HepG2 (cell line): ENCODE results near the gene HEBP1. TPM values are rescaled to one million over a fixed set of nuclear protein-coding genes. Genes with fewer than 3 reads are reported as not detected.

Experiments used
- ATF7-NPFF ChIP-seq: sonication (generic); formaldehyde crosslinking; IDR thresholded peaks from 2 replicates; pipeline ENCODE4 v1.8.1; 2023; ENCODE audit warnings: mild to moderate bottlenecking, low read depth, missing genetic modification reagents, moderate library complexity
- CEBPB ChIP-seq: IDR thresholded peaks from 2 replicates; pipeline ENCODE4 v1.6.1; 2011; ENCODE audit warnings: low read depth, low read length, improper control_type of control experiment, borderline replicate concordance
- GLI4 ChIP-seq: sonication (generic); formaldehyde crosslinking; IDR thresholded peaks from 2 replicates; pipeline ENCODE4 v1.5.1; 2020; ENCODE audit warnings: missing genetic modification reagents, mild to moderate bottlenecking, moderate library complexity, borderline replicate concordance
- GZF1 ChIP-seq: sonication (generic); formaldehyde crosslinking; IDR thresholded peaks from 2 replicates; pipeline ENCODE4 v1.5.1; 2020; ENCODE audit warnings: mild to moderate bottlenecking, missing genetic modification reagents
- HNRNPK ChIP-seq: fragments of 200-400 bp; formaldehyde crosslinking; IDR thresholded peaks from 2 replicates; pipeline ENCODE4 v1.6.1; 2018; ENCODE audit warnings: low read length, low read depth, moderate library complexity, mild to moderate bottlenecking; ENCODE audit not compliant: poor library complexity, severe bottlenecking
- HOXA9 ChIP-seq: sonication (generic); formaldehyde crosslinking; IDR thresholded peaks from 2 replicates; pipeline ENCODE4 v1.8.1; 2022; ENCODE audit warnings: missing genetic modification reagents, mild to moderate bottlenecking, moderate library complexity, borderline replicate concordance
- KMT2B ChIP-seq: IDR thresholded peaks from 2 replicates; pipeline ENCODE4 v1.6.1; 2016; ENCODE audit warnings: missing genetic modification reagents, missing compliant biosample characterization
- MEF2D ChIP-seq: sonication (generic); formaldehyde crosslinking; IDR thresholded peaks from 2 replicates; pipeline ENCODE4 v1.5.1; 2020; ENCODE audit warnings: mild to moderate bottlenecking, missing genetic modification reagents
- MEIS2 ChIP-seq: sonication (generic); formaldehyde crosslinking; IDR thresholded peaks from 2 replicates; pipeline ENCODE4 v1.9.0; 2021; ENCODE audit warnings: mild to moderate bottlenecking, missing genetic modification reagents
- RAD51 ChIP-seq: fragments of 450-650 bp; IDR thresholded peaks from 2 replicates; pipeline ENCODE4 v1.6.1; 2016; ENCODE audit warnings: borderline replicate concordance
- SMARCC2 ChIP-seq: fragments of 450-650 bp; IDR thresholded peaks from 2 replicates; pipeline ENCODE4 v1.6.1; 2017; ENCODE audit warnings: antibody characterized with exemption, mild to moderate bottlenecking
- SP1 ChIP-seq, 2 experiments: fragments of 450-650 bp in 1 of 2; sonication (generic) in 1 of 2; formaldehyde crosslinking in 1 of 2; IDR thresholded peaks; 2 replicates each; pipeline versions ENCODE4 v1.4.0 to v1.6.1; 2016 to 2020; ENCODE audit warnings: missing genetic modification reagents in 1 of 2
- SPEN ChIP-seq: sonication (generic); formaldehyde crosslinking; IDR thresholded peaks from 2 replicates; pipeline ENCODE4 v1.5.1; 2020; ENCODE audit warnings: low read depth, mild to moderate bottlenecking, missing genetic modification reagents
- SSRP1 ChIP-seq: IDR thresholded peaks from 2 replicates; pipeline ENCODE4 v1.6.1; 2016; ENCODE audit warnings: control low read depth
- TAF15 ChIP-seq: fragments of 200-400 bp; formaldehyde crosslinking; IDR thresholded peaks from one replicate; pipeline ENCODE4 v1.6.1; 2018; ENCODE audit warnings: mild to moderate bottlenecking, low read depth, low read length; ENCODE audit not compliant: poor library complexity, severe bottlenecking
- WIZ ChIP-seq: sonication (generic); formaldehyde crosslinking; IDR thresholded peaks from 2 replicates; pipeline ENCODE4 v1.5.1; 2020; ENCODE audit warnings: mild to moderate bottlenecking, missing genetic modification reagents
- ZBTB20 ChIP-seq: sonication (generic); formaldehyde crosslinking; IDR thresholded peaks from 2 replicates; pipeline ENCODE4 v1.8.1; 2023; ENCODE audit warnings: missing genetic modification reagents, low read depth, mild to moderate bottlenecking, borderline replicate concordance
- ZNF20 ChIP-seq: sonication (generic); formaldehyde crosslinking; IDR thresholded peaks from 2 replicates; pipeline ENCODE4 v1.4.0; 2020; ENCODE audit warnings: mild to moderate bottlenecking, moderate library complexity, missing genetic modification reagents
- ZNF350 ChIP-seq: sonication (generic); formaldehyde crosslinking; IDR thresholded peaks from 2 replicates; pipeline ENCODE4 v1.4.0; 2020; ENCODE audit warnings: mild to moderate bottlenecking, low read depth, missing genetic modification reagents, borderline replicate concordance
- ZNF460 ChIP-seq: sonication (generic); formaldehyde crosslinking; IDR thresholded peaks from 2 replicates; pipeline ENCODE4 v1.5.1; 2020; ENCODE audit warnings: missing genetic modification reagents, mild to moderate bottlenecking, borderline replicate concordance
- ZNF644 ChIP-seq: IDR thresholded peaks from 2 replicates; pipeline ENCODE4 v1.6.1; 2016; ENCODE audit warnings: low read depth
- ZNF773 ChIP-seq: sonication (generic); formaldehyde crosslinking; IDR thresholded peaks from 2 replicates; pipeline ENCODE4 v1.4.0; 2020; ENCODE audit warnings: missing genetic modification reagents, borderline replicate concordance
- polyA plus RNA-seq, 8 experiments: library from polyadenylated mRNA; depleted of rRNA in 3 of 8; stranded (reverse) in 7 of 8; unstranded in 1 of 8; fragments of >200 nt; fragmentation: Illumina TruSeq in 4 of 8; extraction: Trizol in 4 of 8; gene quantifications; 2 replicates each; pipeline versions ENCODE4 v1.2.1 to v1.2.3, GENCODE V29; 2011 to 2016; ENCODE audit warnings: low read depth in 4 of 8, missing spikeins in 1 of 8, mixed read lengths in 1 of 8; ENCODE audit not compliant: insufficient read depth in 1 of 8
- total RNA-seq, 5 experiments: library from RNA; depleted of rRNA; stranded (reverse); fragments of >200 nt; fragmentation: Illumina TruSeq; extraction: Trizol; gene quantifications; 2 replicates each; pipeline ENCODE4 v1.2.3, GENCODE V29; 2016; ENCODE audit warnings: low read depth in 1 of 5
- TF ChIP-seq, protein P1 (sequence below): sonication (generic); formaldehyde crosslinking; IDR thresholded peaks from 2 replicates; pipeline ENCODE4 v1.4.0; 2020; ENCODE audit warnings: missing genetic modification reagents, borderline replicate concordance
- TF ChIP-seq, protein P2 (sequence below): IDR thresholded peaks from 2 replicates; pipeline ENCODE4 v1.6.1; 2016; ENCODE audit warnings: control low read depth
- TF ChIP-seq, protein P3 (sequence below): sonication (generic); formaldehyde crosslinking; conservative IDR thresholded peaks from 2 replicates; pipeline ENCODE4 v1.4.0; 2020; ENCODE audit warnings: mild to moderate bottlenecking, missing genetic modification reagents, moderate library complexity

The HEBP1 gene
- total and polyA plus RNA-seq, 2 of the 13 experiments (the other 11 are each of a cell fraction or from before 2014, with no cell fraction given) = 7.8 to 9.4 TPM

DNA sequence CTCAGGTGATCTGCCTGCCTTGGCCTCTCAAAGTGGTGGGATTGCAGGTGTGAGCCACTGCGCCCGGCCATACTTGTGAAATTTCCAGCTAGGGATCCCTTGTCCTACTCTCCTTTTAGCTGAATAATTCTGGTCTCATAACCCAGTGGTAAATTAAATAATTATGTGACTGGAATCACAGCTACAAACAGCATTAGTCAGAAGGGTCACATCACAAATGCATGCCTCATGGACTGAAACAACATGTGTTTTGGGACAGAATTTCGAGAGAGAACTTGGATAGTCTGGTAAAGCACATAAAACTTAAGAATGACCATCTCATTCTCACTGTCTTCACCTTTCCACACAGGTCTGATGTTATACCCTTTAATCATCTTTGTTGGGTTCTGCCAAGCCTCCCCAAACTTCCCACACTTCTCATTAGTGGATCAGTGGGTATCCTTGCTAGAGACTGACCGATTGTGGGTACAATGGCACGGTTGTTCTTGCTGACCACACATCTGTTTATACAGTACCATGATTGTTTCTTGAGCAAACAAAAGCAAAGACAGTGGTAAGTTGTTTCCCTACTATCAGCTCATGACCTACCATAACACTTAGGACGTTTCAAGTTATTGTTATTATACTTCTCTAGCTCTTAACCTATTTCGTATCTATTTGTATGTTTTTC lies 53.2 kb downstream of the HEBP1 start (continued):
- TF ChIP-seq SP1 (IDR thresholded peaks at IDR 0.05) (no peak), SP1 (CRISPR knock-in tag; IDR thresholded peaks at IDR 0.05) (no peak), HNRNPK (no peak), ZNF773 (CRISPR knock-in tag) (no peak), RAD51 (no peak), CEBPB (no peak), ZBTB20 (CRISPR knock-in tag) (no peak), WIZ (CRISPR knock-in tag) (no peak), SMARCC2 (no peak), MEIS2 (CRISPR knock-in tag) (no peak), GZF1 (CRISPR knock-in tag) (no peak), SSRP1 (CRISPR knock-in tag) (no peak), TAF15 (no peak), ZNF644 (CRISPR knock-in tag) (peak; percentile 71; the same call in 1 of the 2 replicates), HOXA9 (CRISPR knock-in tag) (no peak), ATF7-NPFF (no peak), ZNF350 (CRISPR knock-in tag) (no peak), ZNF460 (CRISPR knock-in tag) (no peak), MEF2D (no peak), KMT2B (CRISPR knock-in tag) (0 out of 2 replicates have a peak, but pooled peaks have one; percentile 36), GLI4 (CRISPR knock-in tag) (no peak), SPEN (CRISPR knock-in tag) (no peak), ZNF20 (CRISPR knock-in tag) (no peak)
- TF ChIP-seq, protein P1, sequence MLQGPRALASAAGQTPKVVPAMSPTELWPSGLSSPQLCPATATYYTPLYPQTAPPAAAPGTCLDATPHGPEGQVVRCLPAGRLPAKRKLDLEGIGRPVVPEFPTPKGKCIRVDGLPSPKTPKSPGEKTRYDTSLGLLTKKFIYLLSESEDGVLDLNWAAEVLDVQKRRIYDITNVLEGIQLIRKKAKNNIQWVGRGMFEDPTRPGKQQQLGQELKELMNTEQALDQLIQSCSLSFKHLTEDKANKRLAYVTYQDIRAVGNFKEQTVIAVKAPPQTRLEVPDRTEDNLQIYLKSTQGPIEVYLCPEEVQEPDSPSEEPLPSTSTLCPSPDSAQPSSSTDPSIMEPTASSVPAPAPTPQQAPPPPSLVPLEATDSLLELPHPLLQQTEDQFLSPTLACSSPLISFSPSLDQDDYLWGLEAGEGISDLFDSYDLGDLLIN = no peak
- TF ChIP-seq, protein P2, sequence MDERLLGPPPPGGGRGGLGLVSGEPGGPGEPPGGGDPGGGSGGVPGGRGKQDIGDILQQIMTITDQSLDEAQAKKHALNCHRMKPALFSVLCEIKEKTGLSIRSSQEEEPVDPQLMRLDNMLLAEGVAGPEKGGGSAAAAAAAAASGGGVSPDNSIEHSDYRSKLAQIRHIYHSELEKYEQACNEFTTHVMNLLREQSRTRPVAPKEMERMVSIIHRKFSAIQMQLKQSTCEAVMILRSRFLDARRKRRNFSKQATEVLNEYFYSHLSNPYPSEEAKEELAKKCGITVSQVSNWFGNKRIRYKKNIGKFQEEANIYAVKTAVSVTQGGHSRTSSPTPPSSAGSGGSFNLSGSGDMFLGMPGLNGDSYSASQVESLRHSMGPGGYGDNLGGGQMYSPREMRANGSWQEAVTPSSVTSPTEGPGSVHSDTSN (CRISPR knock-in tag) = no peak
- TF ChIP-seq, protein P3, sequence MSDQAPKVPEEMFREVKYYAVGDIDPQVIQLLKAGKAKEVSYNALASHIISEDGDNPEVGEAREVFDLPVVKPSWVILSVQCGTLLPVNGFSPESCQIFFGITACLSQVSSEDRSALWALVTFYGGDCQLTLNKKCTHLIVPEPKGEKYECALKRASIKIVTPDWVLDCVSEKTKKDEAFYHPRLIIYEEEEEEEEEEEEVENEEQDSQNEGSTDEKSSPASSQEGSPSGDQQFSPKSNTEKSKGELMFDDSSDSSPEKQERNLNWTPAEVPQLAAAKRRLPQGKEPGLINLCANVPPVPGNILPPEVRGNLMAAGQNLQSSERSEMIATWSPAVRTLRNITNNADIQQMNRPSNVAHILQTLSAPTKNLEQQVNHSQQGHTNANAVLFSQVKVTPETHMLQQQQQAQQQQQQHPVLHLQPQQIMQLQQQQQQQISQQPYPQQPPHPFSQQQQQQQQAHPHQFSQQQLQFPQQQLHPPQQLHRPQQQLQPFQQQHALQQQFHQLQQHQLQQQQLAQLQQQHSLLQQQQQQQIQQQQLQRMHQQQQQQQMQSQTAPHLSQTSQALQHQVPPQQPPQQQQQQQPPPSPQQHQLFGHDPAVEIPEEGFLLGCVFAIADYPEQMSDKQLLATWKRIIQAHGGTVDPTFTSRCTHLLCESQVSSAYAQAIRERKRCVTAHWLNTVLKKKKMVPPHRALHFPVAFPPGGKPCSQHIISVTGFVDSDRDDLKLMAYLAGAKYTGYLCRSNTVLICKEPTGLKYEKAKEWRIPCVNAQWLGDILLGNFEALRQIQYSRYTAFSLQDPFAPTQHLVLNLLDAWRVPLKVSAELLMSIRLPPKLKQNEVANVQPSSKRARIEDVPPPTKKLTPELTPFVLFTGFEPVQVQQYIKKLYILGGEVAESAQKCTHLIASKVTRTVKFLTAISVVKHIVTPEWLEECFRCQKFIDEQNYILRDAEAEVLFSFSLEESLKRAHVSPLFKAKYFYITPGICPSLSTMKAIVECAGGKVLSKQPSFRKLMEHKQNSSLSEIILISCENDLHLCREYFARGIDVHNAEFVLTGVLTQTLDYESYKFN (CRISPR knock-in tag) = 0 out of 2 replicates have a peak, but pooled peaks have one; percentile 23
